B cell (primary cell): ENCODE measurements around the gene MRC2.

Experiments used
- CTCF ChIP-seq: fragments of 200-600 bp; IDR thresholded peaks from one replicate; pipeline ENCODE4 v1.8.0; 2022; ENCODE audit warnings: antibody characterized with exemption, mild to moderate bottlenecking
- EZH2 ChIP-seq: IDR thresholded peaks from 2 replicates; pipeline ENCODE4 v1.6.1; 2012; ENCODE audit warnings: borderline replicate concordance, low read depth, mild to moderate bottlenecking, moderate library complexity, low read length; ENCODE audit not compliant: insufficient read depth, poor library complexity, severe bottlenecking

- TF ChIP-seq CTCF (no peak), EZH2 (no peak)
Observed at GRCh38 chr17:62696256-62696655, 68.8 kb downstream of the MRC2 start.
